HepG2 (cell line): ENCODE measurements around the gene CC2D1A. TPM values are rescaled to one million over a fixed set of nuclear protein-coding genes. Genes with fewer than 3 reads are reported as not detected.

Experiments used
- ATAC-seq: fragments of 200-7000 bp; cut with Tn5 transposase; 3 replicates; pipeline ENCODE4 v1.9.1; 2020; ENCODE audit warnings: mild to moderate bottlenecking, moderate library complexity
- BruUV-seq: library from RNA; stranded (reverse); fragments of 400-500 nt; replicated peaks from 2 replicates; lab custom pipeline; 2021; lab: Mats Ljungman, UMichigan
- CTCF ChIA-PET: fragments of 300-600 bp; formaldehyde crosslinking; extraction: SDS; loops from one replicate; lab custom pipeline; 2021; ENCODE audit warnings: low total read pairs, inconsistent platforms, low intra/inter-chr PET ratio; lab: Yijun Ruan, JAX
- POLR2A ChIA-PET: fragments of 350-600 bp; sonication (Branson Sonifier 250); formaldehyde crosslinking; loops from one replicate; lab custom pipeline; 2020; ENCODE audit warnings: antibody characterized with exemption, inconsistent platforms; lab: Yijun Ruan, JAX
- DNase-seq: peaks from one replicate; pipeline ENCODE4 v3.0.0-alpha.2; 2015; ENCODE audit warnings: low spot score
- FAIRE-seq: peaks from 3 replicates; lab custom pipeline; 2011; peaks lifted over from hg19 to GRCh38; lab: Jason Lieb, UNC
- H2AFZ ChIP-seq: one replicate; pipeline ENCODE4 v1.6.1; 2011; ENCODE audit warnings: low read length, inconsistent platforms
- H3K27ac ChIP-seq: fragments of 300-600 bp; 3 replicates; pipeline ENCODE4 v1.8.0; 2011; ENCODE audit warnings: mixed run types, mild to moderate bottlenecking, mixed read lengths, low read length, inconsistent platforms; ENCODE audit not compliant: insufficient read depth; ENCODE audit errors: extremely low read length
- H3K27me3 ChIP-seq, 2 experiments: fragments of 200-600 bp in 1 of 2; 2 replicates in 1 of 2; 3 replicates in 1 of 2; pipeline versions ENCODE4 v1.6.0 to v1.8.0; 2011; ENCODE audit warnings: low read length in 2 of 2, mild to moderate bottlenecking in 2 of 2, moderate library complexity in 2 of 2, inconsistent platforms in 1 of 2; ENCODE audit not compliant: insufficient read depth in 2 of 2, control insufficient read depth in 1 of 2
- H3K36me3 ChIP-seq, 2 experiments: fragments of 200-600 bp in 1 of 2; replicated peaks in 1 of 2; 2 replicates in 1 of 2; 3 replicates in 1 of 2; pipeline versions ENCODE4 v1.5.1 to v1.8.0; 2011; ENCODE audit warnings: low read length in 2 of 2, inconsistent platforms in 1 of 2; ENCODE audit not compliant: insufficient read depth in 2 of 2, control insufficient read depth in 1 of 2
- H3K4me1 ChIP-seq: 2 replicates; pipeline ENCODE4 v1.5.1; 2012; ENCODE audit warnings: low read length, inconsistent platforms; ENCODE audit not compliant: insufficient read depth
- H3K4me2 ChIP-seq: 2 replicates; pipeline ENCODE4 v1.6.0; 2011; ENCODE audit warnings: low read depth, low read length, inconsistent platforms
- H3K4me3 ChIP-seq, 3 experiments: fragments of 200-600 bp in 1 of 3; sonication (generic), shearing (Covaris generic) in 1 of 3; replicated peaks in 1 of 3; 2 replicates each; pipeline ENCODE4 v1.5.1; 2011 to 2016; ENCODE audit warnings: low read length in 3 of 3, inconsistent platforms in 2 of 3, low read depth in 2 of 3, mild to moderate bottlenecking in 2 of 3, control low read depth in 1 of 3, mixed read lengths in 1 of 3; ENCODE audit not compliant: insufficient read depth in 1 of 3
- H3K79me2 ChIP-seq: one replicate; pipeline ENCODE4 v1.6.1; 2011; ENCODE audit warnings: low read length, inconsistent platforms; ENCODE audit not compliant: insufficient read depth
- H3K9ac ChIP-seq: 2 replicates; pipeline ENCODE4 v1.6.0; 2011; ENCODE audit warnings: mild to moderate bottlenecking, low read depth, low read length, inconsistent platforms; ENCODE audit not compliant: insufficient read depth
- H3K9me3 ChIP-seq: 2 replicates; pipeline ENCODE4 v1.5.1; 2012; ENCODE audit warnings: mild to moderate bottlenecking, low read length
- H4K20me1 ChIP-seq: 2 replicates; pipeline ENCODE4 v1.6.0; 2011; ENCODE audit warnings: inconsistent platforms, mild to moderate bottlenecking, low read length, moderate library complexity; ENCODE audit not compliant: insufficient read depth
- BHLHE40 ChIP-seq: IDR thresholded peaks from 2 replicates; pipeline ENCODE4 v1.6.1; 2011; ENCODE audit warnings: low read length, improper control_type of control experiment
- JUN ChIP-seq: sonication (generic); formaldehyde crosslinking; IDR thresholded peaks from 2 replicates; pipeline ENCODE4 v1.4.0; 2020; ENCODE audit warnings: mild to moderate bottlenecking, missing genetic modification reagents
- MEIS2 ChIP-seq: sonication (generic); formaldehyde crosslinking; IDR thresholded peaks from 2 replicates; pipeline ENCODE4 v1.9.0; 2021; ENCODE audit warnings: mild to moderate bottlenecking, missing genetic modification reagents
- MXI1 ChIP-seq: IDR thresholded peaks from 3 replicates; pipeline ENCODE4 v1.6.1; 2012; ENCODE audit warnings: low read depth, low read length, inconsistent platforms, borderline replicate concordance
- MYC ChIP-seq: sonication (generic); formaldehyde crosslinking; IDR thresholded peaks from 2 replicates; pipeline ENCODE4 v1.9.0; 2021; ENCODE audit warnings: missing genetic modification reagents, borderline replicate concordance
- NRL ChIP-seq: sonication (generic); formaldehyde crosslinking; IDR thresholded peaks from 2 replicates; pipeline ENCODE4 v1.5.0; 2020; ENCODE audit warnings: missing genetic modification reagents, mild to moderate bottlenecking, moderate library complexity, borderline replicate concordance
- SIX1 ChIP-seq: sonication (generic); formaldehyde crosslinking; IDR thresholded peaks from 2 replicates; pipeline ENCODE4 v1.4.0; 2020; ENCODE audit warnings: missing genetic modification reagents, borderline replicate concordance
- ZKSCAN1 ChIP-seq: fragments of 150-350 bp; IDR thresholded peaks from 2 replicates; pipeline ENCODE4 v1.6.1; 2014; ENCODE audit warnings: low read length
- ZNF235 ChIP-seq: sonication (generic); formaldehyde crosslinking; IDR thresholded peaks from 2 replicates; pipeline ENCODE4 v1.8.1; 2023; ENCODE audit warnings: mild to moderate bottlenecking, missing genetic modification reagents, borderline replicate concordance
- ZNF260 ChIP-seq: sonication (generic); formaldehyde crosslinking; IDR thresholded peaks from 2 replicates; pipeline ENCODE4 v1.4.0; 2020; ENCODE audit warnings: missing genetic modification reagents, low read depth, mild to moderate bottlenecking, borderline replicate concordance
- ZNF607 ChIP-seq: sonication (generic); formaldehyde crosslinking; IDR thresholded peaks from 2 replicates; pipeline ENCODE4 v1.5.1; 2020; ENCODE audit warnings: missing genetic modification reagents, mild to moderate bottlenecking, borderline replicate concordance
- WGBS: methylation state at CpG from one replicate; pipeline ENCODE4 v1.1.6; 2017; ENCODE audit warnings: low lambda C conversion rate; 5-methylcytosine and 5-hydroxymethylcytosine counted together
- in situ Hi-C: cut with HindIII; loops from 2 replicates; pipeline ENCODE4 v1.10.0; 2017; ENCODE audit warnings: low pct_unique_long_range_greater_than_20kb; ENCODE audit not compliant: extremely low pct_ligation_motif_present
- intact Hi-C: fragments of 100-400 bp; cut with micrococcal nuclease; formaldehyde crosslinking; loops from one replicate; pipeline ENCODE4 v1.10.0; 2022; ENCODE audit not compliant: unreplicated experiment
- polyA plus RNA-seq, 8 experiments: library from polyadenylated mRNA; depleted of rRNA in 3 of 8; stranded (reverse) in 7 of 8; unstranded in 1 of 8; fragments of >200 nt; fragmentation: Illumina TruSeq in 4 of 8; extraction: Trizol in 4 of 8; gene quantifications; 2 replicates each; pipeline versions ENCODE4 v1.2.1 to v1.2.3, GENCODE V29; 2011 to 2016; ENCODE audit warnings: low read depth in 4 of 8, missing spikeins in 1 of 8, mixed read lengths in 1 of 8; ENCODE audit not compliant: insufficient read depth in 1 of 8
- total RNA-seq, 5 experiments: library from RNA; depleted of rRNA; stranded (reverse); fragments of >200 nt; fragmentation: Illumina TruSeq; extraction: Trizol; gene quantifications; 2 replicates each; pipeline ENCODE4 v1.2.3, GENCODE V29; 2016; ENCODE audit warnings: low read depth in 1 of 5
- TF ChIP-seq, protein P1 (sequence below): sonication (generic); formaldehyde crosslinking; IDR thresholded peaks from 2 replicates; pipeline ENCODE4 v1.5.1; 2020; ENCODE audit warnings: missing genetic modification reagents, mild to moderate bottlenecking, borderline replicate concordance

Gene CC2D1A
- total and polyA plus RNA-seq, 2 of the 13 experiments (the other 11 are each of a cell fraction or from before 2014, with no cell fraction given), result 9.7 to 11.5 TPM

DNA sequence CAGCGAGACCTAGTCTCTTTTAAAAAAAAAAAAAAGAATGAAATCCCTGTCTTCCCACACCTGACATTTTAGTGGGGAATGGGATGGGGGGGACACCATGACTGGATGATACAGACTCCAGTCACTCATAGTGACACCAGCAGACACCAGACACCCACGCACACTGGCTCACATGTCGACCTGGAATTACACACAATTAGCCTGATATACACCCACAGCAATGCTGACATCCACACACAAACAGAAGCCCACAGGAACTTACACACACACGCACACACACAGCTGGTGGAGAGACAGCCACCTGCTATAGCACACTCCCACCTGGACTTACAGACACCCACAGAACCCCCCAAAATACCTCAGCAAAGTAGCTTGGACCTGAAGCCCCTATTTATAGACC is 37.3 kb upstream of the CC2D1A start:
- POLR2A ChIA-PET, result no interaction called here
- Histone ChIP-seq H3K27ac (no peak overlapping the region), H2AFZ (no peak overlapping the region), H4K20me1 (no peaks in the 10 kb centered on the region), H3K36me3 (no peaks in the 10 kb centered on the region), H3K9ac (no peak overlapping the region), H3K4me2 (no peak overlapping the region), H3K9me3 (no peaks in the 10 kb centered on the region), H3K79me2 (no peaks in the 10 kb centered on the region), H3K4me3 (no peak overlapping the region), H3K4me1 (peaks cover 39% of the 10 kb centered on the region), H3K27me3 (peaks cover 0 to 9% of the 10 kb centered on the region in 2 experiments; a peak in 1 of 5 replicates)
- TF ChIP-seq MEIS2 (CRISPR knock-in tag) (no peak), SIX1 (CRISPR knock-in tag) (no peak), ZNF607 (CRISPR knock-in tag) (no peak), JUN (CRISPR knock-in tag) (no peak), NRL (CRISPR knock-in tag) (no peak), ZKSCAN1 (no peak), ZNF235 (CRISPR knock-in tag) (no peak), BHLHE40 (no peak), MYC (CRISPR knock-in tag) (no peak), ZNF260 (CRISPR knock-in tag) (no peak), MXI1 (no peak)
- TF ChIP-seq, protein P1, sequence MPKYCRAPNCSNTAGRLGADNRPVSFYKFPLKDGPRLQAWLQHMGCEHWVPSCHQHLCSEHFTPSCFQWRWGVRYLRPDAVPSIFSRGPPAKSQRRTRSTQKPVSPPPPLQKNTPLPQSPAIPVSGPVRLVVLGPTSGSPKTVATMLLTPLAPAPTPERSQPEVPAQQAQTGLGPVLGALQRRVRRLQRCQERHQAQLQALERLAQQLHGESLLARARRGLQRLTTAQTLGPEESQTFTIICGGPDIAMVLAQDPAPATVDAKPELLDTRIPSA, result no peak
- BruUV-seq, result no TSS peak
- 77% methylated on average over 3 of the region's 4 CpGs for WGBS
- in situ Hi-C loops (no loop called here), intact Hi-C loops (no loop called here)
- no peak for ATAC-seq
- CTCF ChIA-PET, result no interaction called here
- FAIRE-seq, result no peak
- DNase-seq, result no peak
